GM23338 (cell line): ENCODE data around the gene AMPD2.

Experiments
- CTCF ChIP-seq, 2 experiments: fragments of 200-600 bp in 1 of 2; sonication (generic) in 1 of 2; conservative IDR thresholded peaks; 2 replicates each; pipeline versions ENCODE4 v1.5.1 to v1.6.1; 2016 to 2017; ENCODE audit warnings: antibody characterized with exemption in 2 of 2, low read depth in 2 of 2, mild to moderate bottlenecking in 2 of 2, moderate library complexity in 1 of 2
- EZH2 ChIP-seq: fragments of 200-600 bp; sonication (generic); IDR thresholded peaks from one replicate; pipeline ENCODE4 v1.8.0; 2017; ENCODE audit warnings: antibody characterized with exemption, mild to moderate bottlenecking, low read depth; ENCODE audit not compliant: unreplicated experiment
- EZH2phosphoT487 ChIP-seq: fragments of 200-600 bp; sonication (generic); IDR thresholded peaks from one replicate; pipeline ENCODE4 v1.8.1; 2018; ENCODE audit warnings: antibody characterized with exemption; ENCODE audit not compliant: unreplicated experiment
- JUNB ChIP-seq: IDR thresholded peaks from one replicate; pipeline ENCODE4 v1.6.1; 2016; ENCODE audit warnings: antibody characterized with exemption; ENCODE audit not compliant: unreplicated experiment

DNA sequence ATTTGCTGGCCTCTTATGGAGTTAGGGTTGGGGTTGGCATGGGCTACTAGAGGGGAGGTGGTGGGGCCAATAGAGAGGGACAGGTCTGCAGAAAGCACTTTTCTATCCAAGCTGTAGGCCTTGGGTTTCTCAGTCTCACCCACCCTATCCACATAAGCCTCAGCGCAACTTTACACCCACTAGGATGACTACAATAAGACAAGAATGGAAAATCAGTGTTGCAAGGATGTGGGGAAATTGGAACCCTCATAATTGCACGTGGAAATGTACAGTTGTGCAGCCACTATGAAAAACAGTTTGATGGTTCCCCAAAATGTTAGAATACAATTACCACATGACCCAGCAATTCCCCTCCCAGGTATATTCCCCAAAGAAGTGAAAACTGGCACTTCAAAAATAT lies 22.2 kb downstream of the AMPD2 start:
- TF ChIP-seq CTCF (conservative IDR thresholded peaks at IDR 0.05; ENCODE audit: low read depth in 2 of 2) (no peak), JUNB (no peak), EZH2phosphoT487 (no peak), EZH2 (no peak)
